Endothelial cell of umbilical vein (primary cell): Measurements from ENCODE around the gene ANKMY1. TPM values are rescaled to one million over a fixed set of nuclear protein-coding genes. Genes with fewer than 3 reads are reported as not detected.

Experiments used
- BruUV-seq: library from RNA; stranded (reverse); fragments of 400-500 nt; replicated peaks from 2 replicates; lab custom pipeline; 2021; lab: Mats Ljungman, UMichigan
- CTCF ChIA-PET: fragments of 300-600, 350-600 bp; sonication (Branson Sonifier 250); formaldehyde crosslinking; loops from one replicate; lab custom pipeline; 2021; ENCODE audit warnings: antibody characterized with exemption, inconsistent platforms; lab: Charles Lee
- POLR2A ChIA-PET: fragments of 300-600, 350-600 bp; sonication (Branson Sonifier 250); formaldehyde crosslinking; loops from one replicate; lab custom pipeline; 2021; ENCODE audit warnings: antibody characterized with exemption, inconsistent platforms; lab: Charles Lee
- DNase-seq: peaks from one replicate; pipeline ENCODE4 v3.0.0-alpha.2; 2011; ENCODE audit warnings: low read depth, low spot score
- FAIRE-seq: peaks from 2 replicates; lab custom pipeline; 2011; peaks lifted over from hg19 to GRCh38; lab: Jason Lieb, UNC
- H2AFZ ChIP-seq: 2 replicates; pipeline ENCODE4 v1.6.0; 2012; ENCODE audit warnings: low read depth, low read length, control low read depth, inconsistent platforms
- H3K27ac ChIP-seq: 2 replicates; pipeline ENCODE4 v1.5.1; 2011; ENCODE audit warnings: low read depth, mild to moderate bottlenecking, control low read depth, low read length, moderate library complexity; ENCODE audit not compliant: insufficient read depth
- H3K27me3 ChIP-seq, 2 experiments: 2 replicates each; pipeline versions ENCODE4 v1.6.0 to v1.6.1; 2011; ENCODE audit warnings: low read length in 2 of 2, mixed read lengths in 1 of 2; ENCODE audit not compliant: control insufficient read depth in 2 of 2, insufficient read depth in 2 of 2
- H3K36me3 ChIP-seq, 2 experiments: 2 replicates in 1 of 2; 3 replicates in 1 of 2; pipeline ENCODE4 v1.5.1; 2011; ENCODE audit warnings: low read length in 2 of 2, mild to moderate bottlenecking in 1 of 2, moderate library complexity in 1 of 2; ENCODE audit not compliant: control insufficient read depth in 2 of 2, insufficient read depth in 2 of 2; ENCODE audit errors: extremely low read depth in 1 of 2
- H3K4me1 ChIP-seq: 3 replicates; pipeline ENCODE4 v1.5.1; 2011; ENCODE audit warnings: mild to moderate bottlenecking, low read length; ENCODE audit not compliant: control insufficient read depth, insufficient read depth; ENCODE audit errors: extremely low read depth
- H3K4me2 ChIP-seq: 2 replicates; pipeline ENCODE4 v1.6.1; 2011; ENCODE audit warnings: low read length, control low read depth, mixed read lengths; ENCODE audit not compliant: insufficient read depth
- H3K4me3 ChIP-seq, 3 experiments: fragments of 200-600 bp in 1 of 3; sonication (generic), shearing (Covaris generic) in 1 of 3; replicated peaks in 1 of 3; 2 replicates each; pipeline ENCODE4 v1.5.1; 2011 to 2016; ENCODE audit warnings: control low read depth in 3 of 3, low read length in 3 of 3, mild to moderate bottlenecking in 2 of 3, inconsistent platforms in 1 of 3, low read depth in 1 of 3, moderate library complexity in 1 of 3; ENCODE audit not compliant: insufficient read depth in 1 of 3
- H3K79me2 ChIP-seq: 2 replicates; pipeline ENCODE4 v1.6.0; 2012; ENCODE audit warnings: low read length, inconsistent platforms; ENCODE audit not compliant: control insufficient read depth, insufficient read depth
- H3K9ac ChIP-seq: replicated peaks from 2 replicates; pipeline ENCODE3; 2011; ENCODE audit warnings: low read length, control low read depth; ENCODE audit not compliant: insufficient read depth; ENCODE audit errors: extremely low read depth
- H3K9me1 ChIP-seq: replicated peaks from 3 replicates; pipeline ENCODE4 v1.6.0; 2011; ENCODE audit warnings: mild to moderate bottlenecking, low read length; ENCODE audit not compliant: control insufficient read depth, insufficient read depth; ENCODE audit errors: extremely low read depth
- H3K9me3 ChIP-seq: replicated peaks from 2 replicates; pipeline ENCODE4 v1.5.1; 2012; ENCODE audit warnings: low read length, inconsistent platforms; ENCODE audit not compliant: control insufficient read depth, insufficient read depth
- H4K20me1 ChIP-seq: replicated peaks from 2 replicates; pipeline ENCODE3; 2011; ENCODE audit warnings: mild to moderate bottlenecking, low read length; ENCODE audit not compliant: control insufficient read depth, insufficient read depth; ENCODE audit errors: extremely low read depth
- EZH2 ChIP-seq: IDR thresholded peaks from 2 replicates; pipeline ENCODE4 v1.6.1; 2012; ENCODE audit warnings: borderline replicate concordance, low read depth, mild to moderate bottlenecking, moderate library complexity, low read length, inconsistent platforms; ENCODE audit not compliant: severe bottlenecking
- FOS ChIP-seq: IDR thresholded peaks from 2 replicates; pipeline ENCODE4 v1.6.1; 2011; ENCODE audit warnings: mild to moderate bottlenecking, low read length, moderate library complexity, borderline replicate concordance; ENCODE audit not compliant: insufficient read depth
- GATA2 ChIP-seq: IDR thresholded peaks from 2 replicates; pipeline ENCODE4 v1.7.0; 2011; ENCODE audit warnings: low read depth, mild to moderate bottlenecking, moderate library complexity, mixed read lengths, low read length; ENCODE audit not compliant: insufficient read length, insufficient read depth
- JUN ChIP-seq: IDR thresholded peaks from 2 replicates; pipeline ENCODE4 v1.6.1; 2011; ENCODE audit warnings: borderline replicate concordance, low read depth; ENCODE audit not compliant: insufficient read length, insufficient read depth
- MYC ChIP-seq: IDR thresholded peaks from one replicate; pipeline ENCODE4 v1.6.1; 2011; ENCODE audit warnings: mild to moderate bottlenecking, low read depth, low read length
- POLR2A ChIP-seq: IDR thresholded peaks from 2 replicates; pipeline ENCODE4 v1.6.1; 2012; ENCODE audit warnings: low read depth, mild to moderate bottlenecking, control low read depth, low read length
- POLR2AphosphoS5 ChIP-seq: IDR thresholded peaks from 2 replicates; pipeline ENCODE4 v1.6.1; 2012; ENCODE audit warnings: low read depth, mild to moderate bottlenecking, control low read depth, low read length, moderate library complexity; ENCODE audit not compliant: insufficient read depth
- dilution Hi-C: fragments of 300-500 bp; cut with MboI; formaldehyde crosslinking; loops from one replicate; pipeline ENCODE4 v1.15.0; 2019; ENCODE audit warnings: low sequenced_read_pairs; ENCODE audit not compliant: extremely low pct_ligation_motif_present
- intact Hi-C: fragments of 100-400 bp; cut with micrococcal nuclease; formaldehyde crosslinking; loops from one replicate; pipeline ENCODE4 v1.10.0; 2022
- polyA plus RNA-seq, 4 experiments: library from polyadenylated mRNA; depleted of rRNA in 3 of 4; stranded (reverse) in 3 of 4; unstranded in 1 of 4; fragments of >200 nt; gene quantifications; 2 replicates each; pipeline versions ENCODE4 v1.2.1 to v1.2.3, GENCODE V29; 2011 to 2012; ENCODE audit warnings: missing spikeins in 1 of 4
- total RNA-seq: library from RNA; stranded (reverse); gene quantifications from 2 replicates; pipeline ENCODE4 v1.2.3, GENCODE V29; 2021
- TF ChIP-seq, protein P1 (sequence below): IDR thresholded peaks from 2 replicates; pipeline ENCODE4 v1.6.1; 2011; ENCODE audit not compliant: insufficient read depth, insufficient read length
- TF ChIP-seq, protein P2 (sequence below), 2 donors: IDR thresholded peaks; 1 replicate in 1 of 2; 2 replicates in 1 of 2; pipeline ENCODE4 v1.5.1; 2011; ENCODE audit warnings: low read length in 2 of 2, mild to moderate bottlenecking in 2 of 2, moderate library complexity in 2 of 2, control low read depth in 1 of 2, inconsistent platforms in 1 of 2, low read depth in 1 of 2; ENCODE audit not compliant: insufficient read depth in 1 of 2; ENCODE audit errors: extremely low read depth in 1 of 2

The ANKMY1 gene
- total and polyA plus RNA-seq, 2 donors (not counting 3 experiments of a cell fraction or from before 2014, with no cell fraction given): 9.0 to 16.0 TPM

DNA sequence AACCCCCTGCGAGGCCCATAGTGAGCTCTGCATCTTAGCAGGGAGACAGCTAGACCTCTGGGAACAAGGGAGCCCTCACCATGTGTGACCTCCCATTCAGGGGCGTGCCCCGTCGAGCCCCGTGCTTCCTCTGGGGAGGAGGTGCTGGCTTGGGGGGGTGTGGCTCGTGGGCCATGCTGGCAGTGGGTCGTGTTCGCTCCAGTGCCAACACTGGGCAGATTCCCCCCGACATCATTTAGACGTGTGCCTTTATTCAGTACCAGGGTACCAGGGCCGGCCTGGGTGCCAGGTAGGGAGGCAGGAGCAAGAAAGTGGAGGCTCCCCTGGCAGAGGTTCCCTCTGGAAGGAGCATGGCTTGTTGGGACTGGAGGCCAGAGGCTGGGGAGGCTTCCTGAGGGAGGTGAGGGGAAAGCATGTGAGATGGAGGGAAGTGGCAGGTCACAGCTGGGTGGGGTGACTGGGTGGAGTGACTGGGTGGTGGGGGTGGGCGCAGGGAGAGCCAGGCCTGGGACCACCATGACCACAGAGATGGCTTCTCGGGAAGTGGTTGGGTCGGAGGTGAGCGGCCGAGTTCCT, 107.2 kb downstream of the ANKMY1 start:
- FAIRE-seq: no peak
- Histone ChIP-seq H3K9me1 (no peaks in the 10 kb centered on the region), H3K4me3 (no peak overlapping the region), H3K4me1 (no peaks in the 10 kb centered on the region), H2AFZ (no peak overlapping the region), H3K9ac (no peak overlapping the region), H3K9me3 (no peaks in the 10 kb centered on the region), H3K36me3 (no peaks in the 10 kb centered on the region), H3K4me2 (no peak overlapping the region), H3K79me2 (no peaks in the 10 kb centered on the region), H3K27ac (no peak overlapping the region), H3K27me3 (peaks cover 17 to 22% of the 10 kb centered on the region in 2 experiments), H4K20me1 (no peaks in the 10 kb centered on the region)
- BruUV-seq: no TSS peak
- CTCF ChIA-PET: no interaction called here
- POLR2A ChIA-PET: no interaction called here
- dilution Hi-C loops: no loop called here
- TF ChIP-seq JUN (no peak), POLR2A (no peak), FOS (no peak), EZH2 (no peak), POLR2AphosphoS5 (no peak), GATA2 (no peak), MYC (no peak)
- TF ChIP-seq, protein P1, sequence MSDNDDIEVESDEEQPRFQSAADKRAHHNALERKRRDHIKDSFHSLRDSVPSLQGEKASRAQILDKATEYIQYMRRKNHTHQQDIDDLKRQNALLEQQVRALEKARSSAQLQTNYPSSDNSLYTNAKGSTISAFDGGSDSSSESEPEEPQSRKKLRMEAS: no peak
- TF ChIP-seq, protein P2, sequence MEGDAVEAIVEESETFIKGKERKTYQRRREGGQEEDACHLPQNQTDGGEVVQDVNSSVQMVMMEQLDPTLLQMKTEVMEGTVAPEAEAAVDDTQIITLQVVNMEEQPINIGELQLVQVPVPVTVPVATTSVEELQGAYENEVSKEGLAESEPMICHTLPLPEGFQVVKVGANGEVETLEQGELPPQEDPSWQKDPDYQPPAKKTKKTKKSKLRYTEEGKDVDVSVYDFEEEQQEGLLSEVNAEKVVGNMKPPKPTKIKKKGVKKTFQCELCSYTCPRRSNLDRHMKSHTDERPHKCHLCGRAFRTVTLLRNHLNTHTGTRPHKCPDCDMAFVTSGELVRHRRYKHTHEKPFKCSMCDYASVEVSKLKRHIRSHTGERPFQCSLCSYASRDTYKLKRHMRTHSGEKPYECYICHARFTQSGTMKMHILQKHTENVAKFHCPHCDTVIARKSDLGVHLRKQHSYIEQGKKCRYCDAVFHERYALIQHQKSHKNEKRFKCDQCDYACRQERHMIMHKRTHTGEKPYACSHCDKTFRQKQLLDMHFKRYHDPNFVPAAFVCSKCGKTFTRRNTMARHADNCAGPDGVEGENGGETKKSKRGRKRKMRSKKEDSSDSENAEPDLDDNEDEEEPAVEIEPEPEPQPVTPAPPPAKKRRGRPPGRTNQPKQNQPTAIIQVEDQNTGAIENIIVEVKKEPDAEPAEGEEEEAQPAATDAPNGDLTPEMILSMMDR (IDR thresholded peaks at IDR 0.05; ENCODE audit: extremely low read depth in 1 of 2, insufficient read depth in 1 of 2, low read depth in 1 of 2, low read length in 2 of 2): no peak
- intact Hi-C loops: no loop called here
- no peak for DNase-seq
